ENCODE data around the gene SEMA3D. TPM values are rescaled to one million over a fixed set of nuclear protein-coding genes. Genes with fewer than 3 reads are reported as not detected.

SEMA3D gene
- total RNA-seq: 100 to 1,000 TPM in 6 of 7 donors, 10 to 100 TPM in 1; 65.3 to 210 (median 120) TPM
- 10 to 100 TPM in 1 of 3 donors, 1 to 10 TPM in 2; 4.6 to 20.7 (median 6.6) TPM for polyA plus RNA-seq
- long read RNA-seq, donor 1: 0 reads
- long read RNA-seq, donor 2: 0 reads

DNA sequence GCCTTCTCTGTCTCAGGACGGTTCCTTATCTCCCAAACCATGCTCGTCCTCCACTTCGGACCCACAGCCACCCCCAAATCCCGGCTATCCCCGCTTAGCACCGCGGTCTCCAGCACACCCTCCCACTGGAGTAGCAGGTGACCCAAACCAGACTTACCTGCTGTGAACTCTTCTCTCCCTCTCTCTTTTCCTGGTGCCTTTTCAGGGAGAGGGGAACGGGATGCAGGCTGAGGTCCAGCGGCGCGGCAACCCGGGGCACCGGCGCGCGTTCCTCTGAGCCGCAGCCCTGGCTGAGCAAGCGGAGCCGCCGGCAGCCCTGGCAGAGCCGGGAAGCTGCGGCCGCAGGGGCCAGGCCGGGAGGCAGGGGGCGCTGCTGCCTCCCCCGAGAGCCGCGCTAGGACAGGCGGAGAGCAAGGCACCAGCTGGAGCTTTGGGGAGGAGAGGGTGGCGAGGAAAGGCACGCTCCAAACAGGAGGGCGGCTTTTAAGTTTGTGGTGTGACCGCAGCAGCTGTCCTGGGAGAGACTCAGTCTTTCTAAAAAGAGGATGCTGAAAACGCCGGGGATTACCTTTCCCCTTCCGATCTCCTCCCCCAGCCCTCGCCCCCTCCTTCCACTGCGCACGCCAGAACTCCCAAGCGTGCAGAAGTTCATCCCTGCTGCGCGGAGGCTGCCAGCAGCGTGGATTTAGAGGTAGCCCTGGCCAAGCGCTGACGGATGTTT is at the start of gene SEMA3D:
Gene SEMA3D (minus strand): TSS at position 536 of the 721 bp plus-strand sequence. CDS start 65,165 bp downstream, outside the sequence.
- DNase-seq: peak; percentile 93
- peaks cover 0 to 31% (median 11%) of the 10 kb centered on the region in 6 donors for H3K4me1 ChIP-seq
- intact Hi-C loops (cut with DNase I; ENCODE audit: low total_unique reads): loop anchor here (10.0 kb wide), 1 partner anchor 268 kb away; no protein-coding TSS in a partner anchor
- no peaks in the 10 kb centered on the region for H3K9me3 ChIP-seq
- H3K27me3 ChIP-seq (replicated peaks in 1 of 7): peaks cover 0 to 32% (median 11%) of the 10 kb centered on the region in 7 donors
- H3K36me3 ChIP-seq: no peaks in the 10 kb centered on the region
- WGBS, 5 donors: 1 to 4% (median 2%) methylated on average over 32 to 45 of the region's 45 CpGs
- peak within 1 kb of the TSS; percentile 57 to 89 (median 82) for H3K27ac ChIP-seq
- TF ChIP-seq POLR2A (IDR thresholded peaks at IDR 0.05) (peak in 1 of 3 donors; percentile 57), POLR2AphosphoS5 (IDR thresholded peaks at IDR 0.05) (peak; percentile 52 to 78 (median 74))
- TF ChIP-seq, protein P1, sequence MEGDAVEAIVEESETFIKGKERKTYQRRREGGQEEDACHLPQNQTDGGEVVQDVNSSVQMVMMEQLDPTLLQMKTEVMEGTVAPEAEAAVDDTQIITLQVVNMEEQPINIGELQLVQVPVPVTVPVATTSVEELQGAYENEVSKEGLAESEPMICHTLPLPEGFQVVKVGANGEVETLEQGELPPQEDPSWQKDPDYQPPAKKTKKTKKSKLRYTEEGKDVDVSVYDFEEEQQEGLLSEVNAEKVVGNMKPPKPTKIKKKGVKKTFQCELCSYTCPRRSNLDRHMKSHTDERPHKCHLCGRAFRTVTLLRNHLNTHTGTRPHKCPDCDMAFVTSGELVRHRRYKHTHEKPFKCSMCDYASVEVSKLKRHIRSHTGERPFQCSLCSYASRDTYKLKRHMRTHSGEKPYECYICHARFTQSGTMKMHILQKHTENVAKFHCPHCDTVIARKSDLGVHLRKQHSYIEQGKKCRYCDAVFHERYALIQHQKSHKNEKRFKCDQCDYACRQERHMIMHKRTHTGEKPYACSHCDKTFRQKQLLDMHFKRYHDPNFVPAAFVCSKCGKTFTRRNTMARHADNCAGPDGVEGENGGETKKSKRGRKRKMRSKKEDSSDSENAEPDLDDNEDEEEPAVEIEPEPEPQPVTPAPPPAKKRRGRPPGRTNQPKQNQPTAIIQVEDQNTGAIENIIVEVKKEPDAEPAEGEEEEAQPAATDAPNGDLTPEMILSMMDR (IDR thresholded peaks at IDR 0.05 in 8 of 11, conservative IDR thresholded peaks at IDR 0.05 in 3 of 11): peak; percentile 21 to 91 (median 84)
- peak within 1 kb of the TSS; percentile 48 to 79 (median 54) for H3K4me3 ChIP-seq

DNA sequence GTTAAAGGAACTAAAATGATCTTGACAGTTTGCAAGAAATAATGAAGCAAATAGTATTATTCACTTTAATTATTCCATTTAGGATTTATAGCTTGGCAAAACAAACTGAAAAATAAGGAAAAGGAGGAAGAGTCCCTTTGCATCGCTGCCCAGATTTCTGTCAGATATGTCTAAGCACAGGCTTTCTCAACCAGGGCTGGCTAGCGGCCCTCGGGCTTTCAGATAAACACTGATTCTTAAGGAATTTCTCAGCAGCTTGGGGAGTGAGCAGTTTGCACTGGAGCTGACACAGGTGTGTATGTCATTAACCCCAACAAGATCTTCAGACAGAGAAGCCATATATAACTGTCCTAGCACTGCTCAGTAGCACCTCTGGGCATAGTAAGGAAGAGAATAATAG is 47.9 kb upstream of the SEMA3D start:
- Histone ChIP-seq H3K27me3 (replicated peaks in 1 of 7) (no peaks in the 10 kb centered on the region), H3K9me3 (peaks cover 0 to 10% (median 2%) of the 10 kb centered on the region in 8 donors), H3K4me1 (peaks cover 0 to 3% (median 0%) of the 10 kb centered on the region in 6 donors), H3K27ac (no peak overlapping the region), H3K4me3 (no peak overlapping the region), H3K36me3 (no peaks in the 10 kb centered on the region)
- intact Hi-C loops (cut with DNase I; ENCODE audit: low total_unique reads): no loop called here
- TF ChIP-seq POLR2A (IDR thresholded peaks at IDR 0.05) (no peak), POLR2AphosphoS5 (IDR thresholded peaks at IDR 0.05) (no peak)
- TF ChIP-seq, protein P1 (IDR thresholded peaks at IDR 0.05 in 8 of 11, conservative IDR thresholded peaks at IDR 0.05 in 3 of 11): no peak
- 76 to 91% (median 83%) methylated on average over 3 of the region's 3 CpGs for WGBS, 5 donors
- DNase-seq: peak; percentile 12

DNA sequence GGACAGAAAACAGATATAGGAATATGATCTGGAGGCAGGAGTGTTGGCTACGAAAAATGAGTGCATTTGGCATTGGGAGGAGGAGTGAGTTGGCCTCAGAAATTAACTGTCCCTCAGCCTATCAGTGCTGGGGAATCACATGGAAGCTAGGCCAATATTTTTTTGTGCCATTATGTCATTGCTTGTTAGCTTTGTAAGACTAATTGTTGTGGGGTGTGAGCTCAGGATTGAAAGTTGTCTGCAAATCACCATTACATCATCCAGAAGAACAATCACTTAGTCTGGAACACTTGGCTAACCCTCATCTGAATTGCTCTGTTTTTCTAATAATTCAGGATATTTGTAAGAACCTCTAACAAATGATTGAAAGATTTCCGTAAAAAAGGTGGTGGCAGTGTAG is 45.2 kb upstream of the SEMA3D start:
- no peak overlapping the region for H3K27ac ChIP-seq
- no peak for DNase-seq
- H3K36me3 ChIP-seq: no peaks in the 10 kb centered on the region
- H3K4me3 ChIP-seq: no peak overlapping the region
- no peaks in the 10 kb centered on the region for H3K27me3 ChIP-seq (replicated peaks in 1 of 7)
- 80 to 93% (median 87%) methylated on average over 2 of the region's 2 CpGs for WGBS, 5 donors
- TF ChIP-seq, protein P1 (IDR thresholded peaks at IDR 0.05 in 8 of 11, conservative IDR thresholded peaks at IDR 0.05 in 3 of 11): no peak
- TF ChIP-seq POLR2A (IDR thresholded peaks at IDR 0.05) (no peak), POLR2AphosphoS5 (IDR thresholded peaks at IDR 0.05) (no peak)
- intact Hi-C loops (cut with DNase I; ENCODE audit: low total_unique reads): no loop called here
- peaks cover 0 to 10% (median 2%) of the 10 kb centered on the region in 8 donors for H3K9me3 ChIP-seq
- peaks cover 0 to 7% (median 0%) of the 10 kb centered on the region in 6 donors for H3K4me1 ChIP-seq

- H3K27ac ChIP-seq: peak overlapping the region in 2 of 8 donors; percentile 0 to 1
- no peak for DNase-seq
- no peak overlapping the region for H3K4me3 ChIP-seq
- TF ChIP-seq, protein P1 (IDR thresholded peaks at IDR 0.05 in 8 of 11, conservative IDR thresholded peaks at IDR 0.05 in 3 of 11): no peak
- H3K9me3 ChIP-seq: peaks cover 0 to 10% (median 2%) of the 10 kb centered on the region in 8 donors
- no peaks in the 10 kb centered on the region for H3K36me3 ChIP-seq
- peaks cover 0 to 7% (median 0%) of the 10 kb centered on the region in 6 donors for H3K4me1 ChIP-seq
- intact Hi-C loops (cut with DNase I; ENCODE audit: low total_unique reads): no loop called here
- no peaks in the 10 kb centered on the region for H3K27me3 ChIP-seq (replicated peaks in 1 of 7)
- WGBS, 5 donors: 32 to 55% (median 42%) methylated on average over 3 of the region's 3 CpGs
Measured at GRCh38 chr7:85230623-85231022, 43.8 kb upstream of the SEMA3D start.

All from spleen (tissue), 13 donors.